SK-N-SH (cell line): ENCODE data around the gene RGS7. TPM values are rescaled to one million over a fixed set of nuclear protein-coding genes. Genes with fewer than 3 reads are reported as not detected.

ENCODE experiments used
- CTCF ChIA-PET: fragments of 300-600, 350-600 bp; formaldehyde crosslinking; extraction: SDS; loops from one replicate; lab custom pipeline; 2021; lab: Yijun Ruan, JAX
- POLR2A ChIA-PET: fragments of 350-600 bp; sonication (Branson Sonifier 250); formaldehyde crosslinking; extraction: SDS; loops from one replicate; lab custom pipeline; 2020; ENCODE audit warnings: antibody characterized with exemption, inconsistent platforms; lab: Yijun Ruan, JAX
- DNase-seq: peaks from one replicate; pipeline ENCODE4 v3.0.0; 2012
- H2AFZ ChIP-seq: fragments of 200-600 bp; sonication (generic); 2 replicates; pipeline ENCODE4 v1.8.1; 2016; ENCODE audit warnings: antibody characterized with exemption, mild to moderate bottlenecking, low read depth
- H3F3A ChIP-seq: fragments of 200-600 bp; sonication (generic); replicated peaks from 2 replicates; pipeline ENCODE3; 2016; ENCODE audit warnings: antibody characterized with exemption, mild to moderate bottlenecking; ENCODE audit not compliant: insufficient read depth
- H3K27ac ChIP-seq, 2 experiments: fragments of 200-500 bp in 1 of 2; fragments of 200-600 bp in 1 of 2; sonication (Bioruptor generic) in 1 of 2; sonication (generic), shearing (Covaris generic) in 1 of 2; 2 replicates each; pipeline versions ENCODE4 v1.5.1 to v1.6.1; 2014 to 2016; ENCODE audit warnings: low read depth in 2 of 2, inconsistent platforms in 1 of 2, low read length in 1 of 2, mild to moderate bottlenecking in 1 of 2, mixed read lengths in 1 of 2
- H3K27me3 ChIP-seq: fragments of 200-600 bp; sonication (generic), shearing (Covaris generic); 2 replicates; pipeline ENCODE4 v1.6.1; 2016; ENCODE audit warnings: mixed run types; ENCODE audit not compliant: insufficient read depth
- H3K36me3 ChIP-seq, 2 experiments: fragments of 200-500 bp in 1 of 2; fragments of 200-600 bp in 1 of 2; sonication (Bioruptor generic) in 1 of 2; sonication (generic) in 1 of 2; replicated peaks in 1 of 2; 2 replicates each; pipeline versions ENCODE3 to v1.5.1; 2014 to 2016; ENCODE audit warnings: low read length in 1 of 2, mild to moderate bottlenecking in 1 of 2; ENCODE audit not compliant: insufficient read depth in 2 of 2, control insufficient read depth in 1 of 2
- H3K4me1 ChIP-seq, 2 experiments: fragments of 200-500 bp in 1 of 2; fragments of 200-600 bp in 1 of 2; sonication (Bioruptor generic) in 1 of 2; sonication (generic), shearing (Covaris generic) in 1 of 2; 2 replicates each; pipeline versions ENCODE4 v1.5.1 to v1.6.1; 2014 to 2016; ENCODE audit warnings: low read depth in 1 of 2, low read length in 1 of 2, mixed run types in 1 of 2; ENCODE audit not compliant: insufficient read depth in 2 of 2, control insufficient read depth in 1 of 2
- H3K4me2 ChIP-seq: fragments of 200-600 bp; sonication (generic), shearing (Covaris generic); 2 replicates; pipeline ENCODE4 v1.6.1; 2017; ENCODE audit warnings: mixed run types
- H3K4me3 ChIP-seq, 2 experiments: fragments of 200-500 bp in 1 of 2; fragments of 200-600 bp in 1 of 2; sonication (Bioruptor generic) in 1 of 2; sonication (generic), shearing (Covaris generic) in 1 of 2; 2 replicates each; pipeline versions ENCODE4 v1.5.1 to v1.8.1; 2014 to 2016; ENCODE audit warnings: low read depth in 2 of 2, inconsistent platforms in 1 of 2, low read length in 1 of 2, mild to moderate bottlenecking in 1 of 2, mixed read lengths in 1 of 2, moderate library complexity in 1 of 2
- H3K79me2 ChIP-seq: fragments of 200-600 bp; sonication (generic); 2 replicates; pipeline ENCODE4 v1.8.1; 2017; ENCODE audit warnings: mild to moderate bottlenecking; ENCODE audit not compliant: insufficient read depth
- H3K9ac ChIP-seq: fragments of 200-600 bp; sonication (generic); 2 replicates; pipeline ENCODE4 v1.6.1; 2017; ENCODE audit warnings: mixed run types
- H3K9me2 ChIP-seq: fragments of 200-600 bp; sonication (generic); 2 replicates; pipeline ENCODE4 v1.6.1; 2017; ENCODE audit warnings: mixed run types
- H3K9me3 ChIP-seq: fragments of 200-600 bp; sonication (generic); 2 replicates; pipeline ENCODE4 v1.6.1; 2017; ENCODE audit warnings: mixed run types, mild to moderate bottlenecking, moderate library complexity
- H4K20me1 ChIP-seq: fragments of 200-600 bp; sonication (generic); 2 replicates; pipeline ENCODE4 v1.6.1; 2017; ENCODE audit warnings: mild to moderate bottlenecking, mixed run types; ENCODE audit not compliant: insufficient read depth
- CHD2 ChIP-seq: fragments of 150-350 bp; IDR thresholded peaks from 2 replicates; pipeline ENCODE4 v1.6.1; 2018; ENCODE audit warnings: low read length; ENCODE audit not compliant: partially characterized antibody
- ELF1 ChIP-seq: IDR thresholded peaks from 2 replicates; pipeline ENCODE4 v1.4.0; 2012
- EP300 ChIP-seq, 2 experiments: IDR thresholded peaks; 2 replicates each; pipeline versions ENCODE4 v1.4.0 to v1.6.1; 2012; ENCODE audit warnings: borderline replicate concordance in 1 of 2, low read depth in 1 of 2, low read length in 1 of 2
- FOSL2 ChIP-seq: IDR thresholded peaks from 2 replicates; pipeline ENCODE4 v1.4.0; 2012; ENCODE audit warnings: low read depth, mild to moderate bottlenecking, moderate library complexity, borderline replicate concordance
- FOXJ3 ChIP-seq: sonication (generic); formaldehyde crosslinking; IDR thresholded peaks from 2 replicates; pipeline ENCODE4 v1.5.1; 2020; ENCODE audit warnings: mild to moderate bottlenecking, missing genetic modification reagents
- GABPA ChIP-seq: IDR thresholded peaks from 2 replicates; pipeline ENCODE4 v1.4.0; 2012; ENCODE audit warnings: low read depth, mild to moderate bottlenecking
- JUND ChIP-seq: IDR thresholded peaks from 2 replicates; pipeline ENCODE4 v1.4.0; 2012
- MEF2A ChIP-seq: IDR thresholded peaks from 2 replicates; pipeline ENCODE4 v1.4.0; 2012; ENCODE audit warnings: low read depth, borderline replicate concordance
- MXI1 ChIP-seq: IDR thresholded peaks from 2 replicates; pipeline ENCODE4 v1.6.1; 2012; ENCODE audit warnings: mild to moderate bottlenecking, low read depth, low read length, improper control_type of control experiment
- NFIC ChIP-seq: IDR thresholded peaks from 2 replicates; pipeline ENCODE4 v1.4.0; 2012; ENCODE audit warnings: borderline replicate concordance
- NRF1 ChIP-seq: IDR thresholded peaks from 2 replicates; pipeline ENCODE4 v1.6.1; 2012; ENCODE audit warnings: low read depth, mild to moderate bottlenecking, low read length
- POLR2AphosphoS5 ChIP-seq: IDR thresholded peaks from 2 replicates; pipeline ENCODE4 v1.6.1; 2012; ENCODE audit warnings: low read depth, low read length
- RFX5 ChIP-seq: IDR thresholded peaks from 2 replicates; pipeline ENCODE4 v1.6.1; 2012; ENCODE audit warnings: mild to moderate bottlenecking, improper control_type of control experiment, low read length
- SMC3 ChIP-seq: IDR thresholded peaks from 2 replicates; pipeline ENCODE4 v1.6.1; 2012; ENCODE audit warnings: low read depth, low read length, improper control_type of control experiment
- TAF1 ChIP-seq: IDR thresholded peaks from 2 replicates; pipeline ENCODE4 v1.6.1; 2012; ENCODE audit warnings: low read depth, mild to moderate bottlenecking, low read length, moderate library complexity, borderline replicate concordance
- TCF12 ChIP-seq: IDR thresholded peaks from 2 replicates; pipeline ENCODE4 v1.4.0; 2012
- TEAD4 ChIP-seq: IDR thresholded peaks from 2 replicates; pipeline ENCODE4 v1.4.0; 2012; ENCODE audit warnings: mild to moderate bottlenecking, borderline replicate concordance; ENCODE audit not compliant: insufficient read depth
- USF2 ChIP-seq: fragments of 150-350 bp; IDR thresholded peaks from 2 replicates; pipeline ENCODE4 v1.6.1; 2017; ENCODE audit warnings: antibody characterized with exemption, low read length, low read depth, borderline replicate concordance
- YY1 ChIP-seq: IDR thresholded peaks from 2 replicates; pipeline ENCODE4 v1.4.0; 2012; ENCODE audit warnings: low read depth, mild to moderate bottlenecking
- polyA plus RNA-seq, 3 experiments: library from polyadenylated mRNA; depleted of rRNA; stranded (reverse); fragments of >200 nt; gene quantifications; 2 replicates each; pipeline ENCODE4 v1.2.3, GENCODE V29; 2012
- TF ChIP-seq, protein P1 (sequence below): IDR thresholded peaks from 2 replicates; pipeline ENCODE4; 2012

The RGS7 gene
- polyA plus RNA-seq, 1 of the 3 experiments (the other 2 are of a cell fraction) = 0.36 TPM

DNA sequence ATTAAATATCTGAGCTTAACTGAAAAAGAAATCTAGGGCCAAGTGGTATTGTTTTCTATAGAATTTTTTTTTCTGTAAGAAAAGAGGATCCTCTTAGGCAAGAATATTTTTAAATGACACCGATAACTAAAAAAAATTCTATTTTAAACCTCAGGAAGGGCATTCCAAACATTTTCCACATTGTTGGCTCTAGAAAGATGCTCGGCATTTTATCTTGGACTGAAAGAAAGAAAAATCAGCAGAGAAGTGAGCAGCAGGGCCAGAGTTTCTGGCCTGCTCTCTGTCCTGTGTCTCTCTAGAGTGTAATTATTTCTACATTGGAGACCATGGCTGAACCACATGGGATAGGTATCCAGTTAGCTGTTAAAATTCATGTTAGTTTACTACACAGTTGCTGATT is 552.5 kb downstream of the RGS7 start (continued):
- no peak for TF ChIP-seq GABPA
- no peak for TF ChIP-seq FOXJ3 (CRISPR knock-in tag)
- TF ChIP-seq POLR2AphosphoS5 = peak; percentile 27; the same call in 1 of the 2 replicates
- no peak for TF ChIP-seq ELF1
- TF ChIP-seq SMC3 = no peak
- TF ChIP-seq RFX5 = no peak
- no peak for TF ChIP-seq MXI1
- no peak for TF ChIP-seq NRF1
- no peak for TF ChIP-seq USF2
- TF ChIP-seq MEF2A = peak; percentile 85; the same call in 1 of the 2 replicates
- TF ChIP-seq YY1 = no peak
- peak; percentile 95 for TF ChIP-seq TEAD4
- TF ChIP-seq CHD2 = no peak
- TF ChIP-seq, all 33 proteins: peak for 11

- H3K4me1 ChIP-seq = peaks cover 2 to 21% of the 10 kb centered on the region in 2 experiments; a peak in 2 of 4 replicates
- peaks cover 25% of the 10 kb centered on the region for H3F3A ChIP-seq
- H3K4me2 ChIP-seq = 0 out of 2 replicates have a peak overlapping the region, but pooled peaks have one; percentile 0
- no peaks in the 10 kb centered on the region for H4K20me1 ChIP-seq
- TF ChIP-seq POLR2AphosphoS5 (peak; percentile 31; the same call in 1 of the 2 replicates), TEAD4 (no peak), JUND (peak; percentile 83), FOSL2 (peak; percentile 92), TCF12 (peak; percentile 65; the same call in 1 of the 2 replicates), TAF1 (no peak), EP300 (IDR thresholded peaks at IDR 0.05; ENCODE audit: borderline replicate concordance in 1 of 2, low read depth in 1 of 2, low read length in 1 of 2) (peak; percentile 25 to 61; a peak in 2 of 4 replicates), NFIC (peak; percentile 92)
- TF ChIP-seq, protein P1, sequence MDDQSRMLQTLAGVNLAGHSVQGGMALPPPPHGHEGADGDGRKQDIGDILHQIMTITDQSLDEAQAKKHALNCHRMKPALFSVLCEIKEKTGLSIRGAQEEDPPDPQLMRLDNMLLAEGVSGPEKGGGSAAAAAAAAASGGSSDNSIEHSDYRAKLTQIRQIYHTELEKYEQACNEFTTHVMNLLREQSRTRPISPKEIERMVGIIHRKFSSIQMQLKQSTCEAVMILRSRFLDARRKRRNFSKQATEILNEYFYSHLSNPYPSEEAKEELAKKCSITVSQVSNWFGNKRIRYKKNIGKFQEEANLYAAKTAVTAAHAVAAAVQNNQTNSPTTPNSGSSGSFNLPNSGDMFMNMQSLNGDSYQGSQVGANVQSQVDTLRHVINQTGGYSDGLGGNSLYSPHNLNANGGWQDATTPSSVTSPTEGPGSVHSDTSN = peak; percentile 67
- H3K9me3 ChIP-seq = no peaks in the 10 kb centered on the region
- no peak overlapping the region for H3K4me3 ChIP-seq
- H3K9me2 ChIP-seq = no peaks in the 10 kb centered on the region
- H3K27ac ChIP-seq = peak overlapping the region; percentile 48 to 88; a peak in 3 of 4 replicates
- no peaks in the 10 kb centered on the region for H3K36me3 ChIP-seq
- ChIA-PET CTCF (interaction anchor here (1.1 kb wide), 1 partner anchor 85 kb away, joined by 3 read pairs; no protein-coding TSS in a partner anchor), POLR2A (no interaction called here)
- no peaks in the 10 kb centered on the region for H3K27me3 ChIP-seq
- DNase-seq = no peak
- H2AFZ ChIP-seq = no peak overlapping the region
- no peak overlapping the region for H3K9ac ChIP-seq
- H3K79me2 ChIP-seq = no peaks in the 10 kb centered on the region
Observed at GRCh38 chr1:240803151-240803550, 553.9 kb downstream of the RGS7 start.
